IPS-NIHi11 (cell line): ENCODE measurements around the gene PPP2R2B.
A peak's percentile ranks its signal among the peaks of the same experiment; 100 is the strongest.
"Not testable (repeated sequence)": the region's sequence is repeated elsewhere in the genome, so short reads cannot be mapped to it uniquely, and the experiment has no call there.

Experiments
- DNase-seq: peaks from one replicate; pipeline ENCODE4 v3.0.0; 2012; ENCODE audit warnings: mixed read lengths, low spot score

The PPP2R2B gene

GRCh38 chr5:146647656-146648199 is 230.8 kb downstream of the PPP2R2B start:
- DNase-seq: no peak

GRCh38 chr5:146646441-146646840 is 232.1 kb downstream of the PPP2R2B start:
- DNase-seq: no peak

GRCh38 chr5:146645342-146645741 is 233.2 kb downstream of the PPP2R2B start:
- DNase-seq: peak; percentile 46

- DNase-seq: no peak
These were observed 233.7 kb downstream of the PPP2R2B start for GRCh38 chr5:146644831-146645230.

GRCh38 chr5:146643776-146644175 is 234.8 kb downstream of the PPP2R2B start:
- DNase-seq: no peak

GRCh38 chr5:146642410-146642809 is 236.1 kb downstream of the PPP2R2B start:
- no peak for DNase-seq

- no peak for DNase-seq
These were observed 236.6 kb downstream of the PPP2R2B start for GRCh38 chr5:146641941-146642340.

GRCh38 chr5:146640285-146640896 is 238.2 kb downstream of the PPP2R2B start:
- no peak for DNase-seq

- no peak for DNase-seq
These were observed 243.1 kb downstream of the PPP2R2B start for GRCh38 chr5:146635443-146635842.

GRCh38 chr5:146633323-146633764 is 245.2 kb downstream of the PPP2R2B start:
- DNase-seq: no peak

- no peak for DNase-seq
These were observed 245.8 kb downstream of the PPP2R2B start for GRCh38 chr5:146632620-146633322.

- DNase-seq: no peak
These were observed 248.1 kb downstream of the PPP2R2B start for GRCh38 chr5:146630472-146630871.

- DNase-seq: no peak
These were observed 249.6 kb downstream of the PPP2R2B start for GRCh38 chr5:146628950-146629349.

- no peak for DNase-seq
These were observed 251.6 kb downstream of the PPP2R2B start for GRCh38 chr5:146626936-146627335.

- DNase-seq: peak; percentile 34
These were observed 254.4 kb downstream of the PPP2R2B start for GRCh38 chr5:146624179-146624578.

- no peak for DNase-seq
These were observed 254.9 kb downstream of the PPP2R2B start for GRCh38 chr5:146623666-146624065.

- DNase-seq: no peak
These were observed 255.5 kb downstream of the PPP2R2B start for GRCh38 chr5:146623009-146623408.

- no peak for DNase-seq
These were observed 256.2 kb downstream of the PPP2R2B start for GRCh38 chr5:146622391-146622790.

GRCh38 chr5:146620669-146621051 is 257.9 kb downstream of the PPP2R2B start:
- no peak for DNase-seq

- no peak for DNase-seq
These were observed 258.4 kb downstream of the PPP2R2B start for GRCh38 chr5:146620031-146620668.

GRCh38 chr5:146618434-146618833 is 260.1 kb downstream of the PPP2R2B start:
- no peak for DNase-seq

GRCh38 chr5:146609731-146610130 is 268.8 kb downstream of the PPP2R2B start:
- not testable (repeated sequence) for DNase-seq
